Lower leg skin (tissue), 3 donors: ENCODE data around the gene UMAD1.

Source experiments
- POLR2A ChIP-seq, 2 donors: fragments of 450-650 bp; IDR thresholded peaks; one replicate each; pipeline ENCODE4 v1.6.1; 2016 to 2017; ENCODE audit warnings: antibody characterized with exemption in 2 of 2, mild to moderate bottlenecking in 1 of 2, moderate library complexity in 1 of 2
- TF ChIP-seq, protein P1 (sequence below), 3 donors: fragments of 450-650 bp; IDR thresholded peaks; one replicate each; pipeline ENCODE4 v1.5.1; 2016; ENCODE audit warnings: antibody characterized with exemption in 3 of 3, mild to moderate bottlenecking in 3 of 3, moderate library complexity in 2 of 3

- TF ChIP-seq, protein P1, sequence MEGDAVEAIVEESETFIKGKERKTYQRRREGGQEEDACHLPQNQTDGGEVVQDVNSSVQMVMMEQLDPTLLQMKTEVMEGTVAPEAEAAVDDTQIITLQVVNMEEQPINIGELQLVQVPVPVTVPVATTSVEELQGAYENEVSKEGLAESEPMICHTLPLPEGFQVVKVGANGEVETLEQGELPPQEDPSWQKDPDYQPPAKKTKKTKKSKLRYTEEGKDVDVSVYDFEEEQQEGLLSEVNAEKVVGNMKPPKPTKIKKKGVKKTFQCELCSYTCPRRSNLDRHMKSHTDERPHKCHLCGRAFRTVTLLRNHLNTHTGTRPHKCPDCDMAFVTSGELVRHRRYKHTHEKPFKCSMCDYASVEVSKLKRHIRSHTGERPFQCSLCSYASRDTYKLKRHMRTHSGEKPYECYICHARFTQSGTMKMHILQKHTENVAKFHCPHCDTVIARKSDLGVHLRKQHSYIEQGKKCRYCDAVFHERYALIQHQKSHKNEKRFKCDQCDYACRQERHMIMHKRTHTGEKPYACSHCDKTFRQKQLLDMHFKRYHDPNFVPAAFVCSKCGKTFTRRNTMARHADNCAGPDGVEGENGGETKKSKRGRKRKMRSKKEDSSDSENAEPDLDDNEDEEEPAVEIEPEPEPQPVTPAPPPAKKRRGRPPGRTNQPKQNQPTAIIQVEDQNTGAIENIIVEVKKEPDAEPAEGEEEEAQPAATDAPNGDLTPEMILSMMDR (IDR thresholded peaks at IDR 0.05): no peak
- no peak for TF ChIP-seq POLR2A (IDR thresholded peaks at IDR 0.05)
These were observed 110.2 kb downstream of the UMAD1 start for GRCh38 chr7:7750571-7751242.
